Upper lobe of left lung (tissue), 4 donors: Measurements from ENCODE around the gene ZNF205.

Experiments used
- CTCF ChIP-seq, 6 experiments: fragments of 450-650 bp in 4 of 6; fragments of 200-600 bp in 2 of 6; sonication (generic) in 2 of 6; IDR thresholded peaks; one replicate each; pipeline ENCODE4 v1.5.1; 2016 to 2019; ENCODE audit warnings: antibody characterized with exemption in 6 of 6
- EP300 ChIP-seq, 4 donors: sonication (generic); formaldehyde crosslinking; IDR thresholded peaks; one replicate each; pipeline ENCODE4 v1.5.1; 2017; ENCODE audit warnings: antibody characterized with exemption in 4 of 4, control low read depth in 2 of 4
- POLR2A ChIP-seq, 4 donors: fragments of 450-650 bp; IDR thresholded peaks; one replicate each; pipeline ENCODE4 v1.5.1; 2016 to 2017; ENCODE audit warnings: antibody characterized with exemption in 4 of 4, mild to moderate bottlenecking in 2 of 4
- POLR2AphosphoS5 ChIP-seq, 2 donors: sonication (generic); formaldehyde crosslinking; IDR thresholded peaks; one replicate each; pipeline ENCODE4 v1.5.1; 2017; ENCODE audit warnings: antibody characterized with exemption in 2 of 2

GRCh38 chr16:3066440-3066748 lies 46.0 kb upstream of the ZNF205 start:
- TF ChIP-seq POLR2A (IDR thresholded peaks at IDR 0.05) = no peak
- no peak for TF ChIP-seq CTCF (IDR thresholded peaks at IDR 0.05)
- no peak for TF ChIP-seq POLR2AphosphoS5 (IDR thresholded peaks at IDR 0.05)
- no peak for TF ChIP-seq EP300 (IDR thresholded peaks at IDR 0.05)
